Measurements from ENCODE around the gene NKD1. TPM values are rescaled to one million over a fixed set of nuclear protein-coding genes. Genes with fewer than 3 reads are reported as not detected.
A peak's percentile ranks its signal among the peaks of the same experiment; 100 is the strongest.

The NKD1 gene
- total and polyA plus RNA-seq, 3 experiments from 2014 or later: 0.45 to 1.5 (median 1.2) TPM

- Mint-ChIP-seq H3K9me3 (peaks cover 0 to 17% (median 11%) of the 10 kb centered on the region in 5 donors), H3K4me1 (peaks cover 45 to 56% (median 56%) of the 10 kb centered on the region in 3 donors), H3K4me3 (peak overlapping the region; percentile 23 to 99 (median 92)), H3K27ac (peak overlapping the region; percentile 70 to 97 (median 88)), H3K27me3 (no peaks in the 10 kb centered on the region), H3K36me3 (peaks cover 35 to 82% (median 40%) of the 10 kb centered on the region in 3 donors)
- H3K4me3 ChIP-seq (ENCODE audit: low read length): no peak overlapping the region
- H3K27ac ChIP-seq (ENCODE audit: low read depth, low read length): no peak overlapping the region
- H3K36me3 ChIP-seq (ENCODE audit: insufficient read depth, low read length): peaks cover 51% of the 10 kb centered on the region
- ChIA-PET CTCF (interaction anchor here (0.8 to 8.9 kb wide), 4 partner anchors 10 to 129 kb away, joined by 3 to 116 read pairs (median 8); no protein-coding TSS in a partner anchor), POLR2A (interaction anchor here (1.5 kb wide), 1 partner anchor 12 kb away, joined by 3 read pairs; no protein-coding TSS in a partner anchor)
- H3K27me3 ChIP-seq (ENCODE audit: insufficient read depth, low read length, poor library complexity, severe bottlenecking): no peaks in the 10 kb centered on the region
- H3K9me3 ChIP-seq (ENCODE audit: low read length): peaks cover 7% of the 10 kb centered on the region
- peaks cover 55% of the 10 kb centered on the region for H3K4me1 ChIP-seq (ENCODE audit: insufficient read depth, low read length)
- DNase-seq: no peak
These were observed 129.2 kb downstream of the NKD1 start for GRCh38 chr16:50677351-50677750.

- Histone ChIP-seq H3K36me3 (ENCODE audit: insufficient read depth, low read length) (peaks cover 41% of the 10 kb centered on the region), H3K9me3 (ENCODE audit: low read length) (no peaks in the 10 kb centered on the region), H3K4me3 (ENCODE audit: low read length) (peak overlapping the region; percentile 89), H3K27me3 (ENCODE audit: insufficient read depth, low read length, poor library complexity, severe bottlenecking) (no peaks in the 10 kb centered on the region), H3K27ac (ENCODE audit: low read depth, low read length) (no peak overlapping the region), H3K4me1 (ENCODE audit: insufficient read depth, low read length) (peaks cover 67% of the 10 kb centered on the region)
- peaks cover 57 to 68% (median 68%) of the 10 kb centered on the region in 3 donors for H3K4me1 Mint-ChIP-seq
- DNase-seq: no peak
- ChIA-PET CTCF (interaction anchor here (1.0 to 8.9 kb wide), 5 partner anchors 8 to 654 kb away, joined by 3 to 116 read pairs (median 3); partner anchors contain the start of genes CNEP1R1 and CYLD), POLR2A (interaction anchor here (1.5 kb wide), 1 partner anchor 13 kb away, joined by 3 read pairs; no protein-coding TSS in a partner anchor)
- no peaks in the 10 kb centered on the region for H3K27me3 Mint-ChIP-seq
- H3K4me3 Mint-ChIP-seq: peak overlapping the region; percentile 79 to 99 (median 93)
- peak overlapping the region; percentile 86 to 97 (median 90) for H3K27ac Mint-ChIP-seq
- peaks cover 0 to 10% (median 3%) of the 10 kb centered on the region in 5 donors for H3K9me3 Mint-ChIP-seq
- H3K36me3 Mint-ChIP-seq: peaks cover 28 to 72% (median 32%) of the 10 kb centered on the region in 3 donors
These were observed 130.3 kb downstream of the NKD1 start for GRCh38 chr16:50678531-50678930.

GRCh38 chr16:50679266-50679665 is 131.1 kb downstream of the NKD1 start:
- Histone ChIP-seq H3K9me3 (ENCODE audit: low read length) (no peaks in the 10 kb centered on the region), H3K27ac (ENCODE audit: low read depth, low read length) (peak overlapping the region; percentile 74), H3K4me1 (ENCODE audit: insufficient read depth, low read length) (peaks cover 75% of the 10 kb centered on the region), H3K27me3 (ENCODE audit: insufficient read depth, low read length, poor library complexity, severe bottlenecking) (no peaks in the 10 kb centered on the region), H3K4me3 (ENCODE audit: low read length) (peak overlapping the region; percentile 89), H3K36me3 (ENCODE audit: insufficient read depth, low read length) (peaks cover 36% of the 10 kb centered on the region)
- Mint-ChIP-seq H3K4me1 (peaks cover 62 to 75% (median 75%) of the 10 kb centered on the region in 3 donors), H3K36me3 (peaks cover 25 to 64% (median 28%) of the 10 kb centered on the region in 3 donors), H3K4me3 (peak overlapping the region; percentile 91 to 99 (median 93)), H3K9me3 (peaks cover 0 to 7% (median 0%) of the 10 kb centered on the region in 5 donors), H3K27me3 (no peaks in the 10 kb centered on the region), H3K27ac (peak overlapping the region; percentile 90 to 98 (median 97))
- CTCF ChIA-PET: interaction anchor here (1.0 to 8.9 kb wide), 6 partner anchors 8 to 67 kb away, joined by 3 to 116 read pairs (median 6); partner anchors contain the start of gene CYLD
- no peak for DNase-seq
- POLR2A ChIA-PET: interaction anchor here (0.5 to 1.0 kb wide), 2 partner anchors 19 to 66 kb away, joined by 3 to 11 read pairs; no protein-coding TSS in a partner anchor

DNA sequence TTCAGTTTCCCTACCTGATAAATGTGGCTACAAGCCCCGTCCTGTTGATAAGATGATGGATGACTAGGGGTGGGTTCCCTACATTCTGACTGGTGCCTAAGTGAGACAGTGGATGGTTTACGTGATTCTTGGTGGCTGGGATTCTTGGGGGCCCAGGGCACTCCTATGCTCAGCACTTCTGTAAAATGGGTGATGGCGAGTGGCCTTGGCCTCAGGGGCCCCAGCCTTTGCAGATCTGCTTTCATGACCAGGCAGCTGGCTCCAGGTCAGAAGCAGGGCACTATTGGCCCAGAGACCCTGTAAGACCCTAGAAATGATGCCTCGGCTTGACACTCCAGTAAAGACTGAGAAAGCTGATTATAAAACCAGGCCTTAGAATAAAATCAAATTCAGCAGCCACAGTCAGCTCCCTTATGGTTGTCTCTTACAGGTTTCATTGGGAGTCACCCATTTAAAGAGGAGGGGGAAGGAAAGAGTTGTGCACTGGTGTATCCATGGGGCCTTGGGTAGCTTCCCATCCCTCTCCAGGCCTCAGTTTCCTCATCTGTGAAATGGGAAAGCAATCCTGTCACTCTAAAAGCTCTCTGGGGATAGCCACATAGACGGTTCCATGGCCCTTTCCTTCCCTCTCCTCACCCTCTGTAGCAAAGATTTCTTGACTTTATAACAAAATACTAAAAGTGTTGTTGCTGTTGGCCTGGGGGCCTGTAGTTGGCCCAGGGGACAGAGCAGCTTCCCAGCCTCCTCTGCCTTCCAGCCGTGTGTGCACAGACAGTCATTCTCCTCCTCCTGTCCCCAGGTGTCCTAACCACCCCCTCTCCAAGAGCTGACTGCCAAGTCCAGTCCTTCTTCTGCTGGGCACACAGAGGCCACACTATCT is 131.7 kb downstream of the NKD1 start:
- Histone ChIP-seq H3K27ac (ENCODE audit: low read depth, low read length) (peak overlapping the region; percentile 74), H3K9me3 (ENCODE audit: low read length) (no peaks in the 10 kb centered on the region), H3K4me3 (ENCODE audit: low read length) (peak overlapping the region; percentile 89), H3K36me3 (ENCODE audit: insufficient read depth, low read length) (peaks cover 30% of the 10 kb centered on the region), H3K27me3 (ENCODE audit: insufficient read depth, low read length, poor library complexity, severe bottlenecking) (no peaks in the 10 kb centered on the region), H3K4me1 (ENCODE audit: insufficient read depth, low read length) (peaks cover 81% of the 10 kb centered on the region)
- Mint-ChIP-seq H3K36me3 (peaks cover 23 to 58% (median 23%) of the 10 kb centered on the region in 3 donors), H3K27ac (peak overlapping the region; percentile 90 to 98 (median 97)), H3K9me3 (peaks cover 0 to 3% (median 0%) of the 10 kb centered on the region in 5 donors), H3K27me3 (no peaks in the 10 kb centered on the region), H3K4me3 (peak overlapping the region; percentile 91 to 99 (median 93)), H3K4me1 (peaks cover 69 to 82% (median 81%) of the 10 kb centered on the region in 3 donors)
- CTCF ChIA-PET: interaction anchor here (1.4 to 8.9 kb wide), 4 partner anchors 8 to 469 kb away, joined by 3 to 116 read pairs (median 12); no protein-coding TSS in a partner anchor
- DNase-seq: no peak
- POLR2A ChIA-PET: interaction anchor here (0.5 to 2.1 kb wide), 5 partner anchors 8 to 65 kb away, joined by 3 to 16 read pairs (median 7); no protein-coding TSS in a partner anchor

DNA sequence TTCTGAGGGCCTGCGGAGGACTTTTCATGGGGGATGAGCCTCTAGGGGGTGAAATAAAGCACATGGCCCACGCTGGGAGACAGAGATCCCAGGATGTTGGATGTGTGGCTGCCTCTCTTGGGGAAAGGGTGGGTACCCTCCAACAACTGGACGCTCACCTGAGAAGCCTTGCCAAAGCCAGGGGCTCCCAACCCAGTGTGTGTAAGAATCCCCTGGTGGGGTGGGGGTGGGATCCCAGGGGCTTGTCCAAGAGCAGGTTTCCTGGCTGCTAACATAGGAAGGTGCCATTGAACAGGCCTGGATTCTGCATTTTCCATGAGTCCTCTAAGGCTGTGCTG is 132.3 kb downstream of the NKD1 start:
- peaks cover 75 to 88% (median 88%) of the 10 kb centered on the region in 3 donors for H3K4me1 Mint-ChIP-seq
- no peaks in the 10 kb centered on the region for H3K27me3 Mint-ChIP-seq
- Histone ChIP-seq H3K27me3 (ENCODE audit: insufficient read depth, low read length, poor library complexity, severe bottlenecking) (no peaks in the 10 kb centered on the region), H3K9me3 (ENCODE audit: low read length) (no peaks in the 10 kb centered on the region), H3K4me3 (ENCODE audit: low read length) (peak overlapping the region; percentile 89), H3K27ac (ENCODE audit: low read depth, low read length) (peak overlapping the region; percentile 74), H3K4me1 (ENCODE audit: insufficient read depth, low read length) (peaks cover 87% of the 10 kb centered on the region), H3K36me3 (ENCODE audit: insufficient read depth, low read length) (peaks cover 24% of the 10 kb centered on the region)
- ChIA-PET POLR2A (interaction anchor here (1.0 to 2.1 kb wide), 7 partner anchors 9 to 66 kb away, joined by 4 to 16 read pairs (median 10); partner anchors contain the start of gene CYLD), CTCF (interaction anchor here (1.0 to 8.9 kb wide), 12 partner anchors 9 to 470 kb away, joined by 3 to 116 read pairs (median 5); partner anchors contain the start of genes CYLD and NKD1)
- H3K27ac Mint-ChIP-seq: peak overlapping the region; percentile 90 to 98 (median 97)
- H3K36me3 Mint-ChIP-seq: peaks cover 17 to 52% (median 17%) of the 10 kb centered on the region in 3 donors
- H3K9me3 Mint-ChIP-seq: no peaks in the 10 kb centered on the region
- peak overlapping the region; percentile 91 to 99 (median 93) for H3K4me3 Mint-ChIP-seq
- no peak for DNase-seq

GRCh38 chr16:50681021-50681885 is 133.1 kb downstream of the NKD1 start, which contains the start of gene SNX20:
SNX20 (minus strand) TSS chr16:50681312; CDS start chr16:50677526, 3,786 bp downstream.
- Mint-ChIP-seq H3K4me1 (peaks cover 80 to 93% (median 92%) of the 10 kb centered on the region in 3 donors), H3K4me3 (peak within 1 kb of the TSS; percentile 91 to 99 (median 93)), H3K36me3 (peaks cover 10 to 45% (median 15%) of the 10 kb centered on the region in 3 donors), H3K27ac (peak within 1 kb of the TSS; percentile 90 to 98 (median 97)), H3K9me3 (no peaks in the 10 kb centered on the region), H3K27me3 (no peaks in the 10 kb centered on the region)
- Histone ChIP-seq H3K36me3 (ENCODE audit: insufficient read depth, low read length) (peaks cover 20% of the 10 kb centered on the region), H3K27me3 (ENCODE audit: insufficient read depth, low read length, poor library complexity, severe bottlenecking) (no peaks in the 10 kb centered on the region), H3K9me3 (ENCODE audit: low read length) (no peaks in the 10 kb centered on the region), H3K27ac (ENCODE audit: low read depth, low read length) (peak within 1 kb of the TSS; percentile 74), H3K4me3 (ENCODE audit: low read length) (peak within 1 kb of the TSS; percentile 89), H3K4me1 (ENCODE audit: insufficient read depth, low read length) (peaks cover 94% of the 10 kb centered on the region)
- ChIA-PET POLR2A (interaction anchor here (0.7 to 2.1 kb wide), 9 partner anchors 10 to 252 kb away, joined by 3 to 16 read pairs (median 9); partner anchors contain the start of gene CYLD), CTCF (interaction anchor here (0.7 to 8.9 kb wide), 13 partner anchors 9 to 471 kb away, joined by 3 to 116 read pairs (median 4); partner anchors contain the start of genes CYLD and NKD1)
- peak; percentile 55 to 81 (median 71) for DNase-seq

Measured in CD8-positive, alpha-beta memory T cell (primary cell).